Panc1 (cell line): ENCODE data around the gene TMEM117. TPM values are rescaled to one million over a fixed set of nuclear protein-coding genes. Genes with fewer than 3 reads are reported as not detected.

Experiments
- ATAC-seq: fragments of 200-7000 bp; cut with Tn5 transposase; 2 replicates; pipeline ENCODE4 v1.9.1; 2020; ENCODE audit warnings: mild to moderate bottlenecking, moderate library complexity
- BruUV-seq: library from RNA; stranded (reverse); fragments of 400-500 nt; replicated peaks from 2 replicates; lab custom pipeline; 2021; lab: Mats Ljungman, UMichigan
- CTCF ChIA-PET: fragments of 300-600 bp; sonication (Branson Sonifier 250); formaldehyde crosslinking; loops from one replicate; lab custom pipeline; 2022; ENCODE audit warnings: antibody characterized with exemption; lab: Charles Lee
- POLR2A ChIA-PET: fragments of 300-600 bp; sonication (Branson Sonifier 250); formaldehyde crosslinking; loops from one replicate; lab custom pipeline; 2022; ENCODE audit warnings: antibody characterized with exemption; lab: Charles Lee
- DNase-seq: peaks from one replicate; pipeline ENCODE4 v3.0.0-alpha.2; 2010; ENCODE audit warnings: low read depth, low spot score
- H3K27ac ChIP-seq: 2 replicates; pipeline ENCODE4 v1.5.1; 2011; ENCODE audit warnings: mild to moderate bottlenecking, low read length, inconsistent platforms
- H3K27me3 ChIP-seq: fragments of 200-500 bp; sonication (Bioruptor generic); 2 replicates; pipeline ENCODE4 v1.6.0; 2014; ENCODE audit warnings: low read length, inconsistent platforms; ENCODE audit not compliant: control insufficient read depth, insufficient read depth
- H3K36me3 ChIP-seq: fragments of 200-500 bp; sonication (Bioruptor generic); 2 replicates; pipeline ENCODE4 v1.5.1; 2014; ENCODE audit warnings: inconsistent platforms, mild to moderate bottlenecking, low read length, moderate library complexity; ENCODE audit not compliant: control insufficient read depth, insufficient read depth
- H3K4me1 ChIP-seq: 2 replicates; pipeline ENCODE4 v1.5.1; 2011; ENCODE audit warnings: inconsistent platforms, mild to moderate bottlenecking, low read length, moderate library complexity; ENCODE audit not compliant: control insufficient read depth, insufficient read depth
- H3K4me3 ChIP-seq, 2 experiments: 2 replicates each; pipeline ENCODE4 v1.5.1; 2011 to 2012; ENCODE audit warnings: low read depth in 2 of 2, low read length in 2 of 2, mild to moderate bottlenecking in 2 of 2, inconsistent platforms in 1 of 2, moderate library complexity in 1 of 2
- H3K9me3 ChIP-seq: fragments of 200-500 bp; sonication (Bioruptor generic); 2 replicates; pipeline ENCODE4 v1.5.1; 2014; ENCODE audit warnings: low read depth, mild to moderate bottlenecking, inconsistent platforms, low read length, moderate library complexity; ENCODE audit not compliant: control insufficient read depth, insufficient read depth
- POLR2AphosphoS5 ChIP-seq: IDR thresholded peaks from 2 replicates; pipeline ENCODE4 v1.6.1; 2012; ENCODE audit warnings: mild to moderate bottlenecking, low read depth, low read length, moderate library complexity
- SIN3A ChIP-seq: IDR thresholded peaks from 2 replicates; pipeline ENCODE4 v1.6.1; 2012; ENCODE audit warnings: low read depth, mild to moderate bottlenecking, low read length, moderate library complexity, borderline replicate concordance; ENCODE audit not compliant: insufficient read depth
- TCF7L2 ChIP-seq: IDR thresholded peaks from 2 replicates; pipeline ENCODE4 v1.6.1; 2011; ENCODE audit warnings: mild to moderate bottlenecking, low read depth, low read length, inconsistent platforms
- in situ Hi-C: cut with HindIII; loops from 2 replicates; pipeline ENCODE4 v1.10.0; 2016; ENCODE audit warnings: low sequenced_read_pairs, low pct_unique_long_range_greater_than_20kb
- intact Hi-C: fragments of 100-400 bp; cut with micrococcal nuclease; formaldehyde crosslinking; loops from one replicate; pipeline ENCODE4 v1.10.0; 2022; ENCODE audit not compliant: unreplicated experiment
- total RNA-seq: library from RNA; stranded (reverse); gene quantifications from one replicate; pipeline ENCODE4 v1.2.1, GENCODE V29; 2021; ENCODE audit not compliant: unreplicated experiment
- TF ChIP-seq, protein P1 (sequence below), 2 experiments: IDR thresholded peaks; 2 replicates each; pipeline ENCODE4 v1.6.1; 2011 to 2012; ENCODE audit warnings: low read depth in 2 of 2, control low read depth in 1 of 2, low read length in 1 of 2, mild to moderate bottlenecking in 1 of 2, moderate library complexity in 1 of 2; ENCODE audit not compliant: insufficient read depth in 1 of 2
- TF ChIP-seq, protein P2 (sequence below): fragments of 450-650 bp; IDR thresholded peaks from 2 replicates; pipeline ENCODE4 v1.5.1; 2017; ENCODE audit warnings: mild to moderate bottlenecking

Gene TMEM117
- total RNA-seq, 1 experiment from 2014 or later = 5.5 TPM

DNA sequence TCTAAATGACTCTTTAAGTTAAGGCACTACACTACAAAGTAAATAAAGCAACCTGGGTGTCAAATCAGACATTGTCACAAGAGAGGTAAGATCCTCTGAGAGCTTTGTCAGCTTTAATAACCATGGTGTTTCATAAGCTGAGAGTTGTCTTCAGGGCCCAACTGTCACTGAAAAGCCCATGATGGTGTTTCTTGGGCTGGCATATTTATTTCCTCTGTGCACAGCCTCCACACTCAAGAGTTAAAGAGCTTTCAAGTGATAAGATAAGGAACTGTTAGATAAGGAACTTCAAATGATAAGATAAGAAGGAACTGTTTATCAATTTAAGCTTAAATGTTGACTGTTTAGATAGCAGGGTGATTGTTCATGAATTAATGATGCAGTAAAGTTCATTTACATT is 495.4 kb downstream of the TMEM117 start:
- H3K9me3 ChIP-seq = no peaks in the 10 kb centered on the region
- in situ Hi-C loops = no loop called here
- no TSS peak for BruUV-seq
- no peak overlapping the region for H3K27ac ChIP-seq
- no peak overlapping the region for H3K4me3 ChIP-seq
- TF ChIP-seq POLR2AphosphoS5 (no peak), SIN3A (no peak), TCF7L2 (no peak)
- TF ChIP-seq, protein P1, sequence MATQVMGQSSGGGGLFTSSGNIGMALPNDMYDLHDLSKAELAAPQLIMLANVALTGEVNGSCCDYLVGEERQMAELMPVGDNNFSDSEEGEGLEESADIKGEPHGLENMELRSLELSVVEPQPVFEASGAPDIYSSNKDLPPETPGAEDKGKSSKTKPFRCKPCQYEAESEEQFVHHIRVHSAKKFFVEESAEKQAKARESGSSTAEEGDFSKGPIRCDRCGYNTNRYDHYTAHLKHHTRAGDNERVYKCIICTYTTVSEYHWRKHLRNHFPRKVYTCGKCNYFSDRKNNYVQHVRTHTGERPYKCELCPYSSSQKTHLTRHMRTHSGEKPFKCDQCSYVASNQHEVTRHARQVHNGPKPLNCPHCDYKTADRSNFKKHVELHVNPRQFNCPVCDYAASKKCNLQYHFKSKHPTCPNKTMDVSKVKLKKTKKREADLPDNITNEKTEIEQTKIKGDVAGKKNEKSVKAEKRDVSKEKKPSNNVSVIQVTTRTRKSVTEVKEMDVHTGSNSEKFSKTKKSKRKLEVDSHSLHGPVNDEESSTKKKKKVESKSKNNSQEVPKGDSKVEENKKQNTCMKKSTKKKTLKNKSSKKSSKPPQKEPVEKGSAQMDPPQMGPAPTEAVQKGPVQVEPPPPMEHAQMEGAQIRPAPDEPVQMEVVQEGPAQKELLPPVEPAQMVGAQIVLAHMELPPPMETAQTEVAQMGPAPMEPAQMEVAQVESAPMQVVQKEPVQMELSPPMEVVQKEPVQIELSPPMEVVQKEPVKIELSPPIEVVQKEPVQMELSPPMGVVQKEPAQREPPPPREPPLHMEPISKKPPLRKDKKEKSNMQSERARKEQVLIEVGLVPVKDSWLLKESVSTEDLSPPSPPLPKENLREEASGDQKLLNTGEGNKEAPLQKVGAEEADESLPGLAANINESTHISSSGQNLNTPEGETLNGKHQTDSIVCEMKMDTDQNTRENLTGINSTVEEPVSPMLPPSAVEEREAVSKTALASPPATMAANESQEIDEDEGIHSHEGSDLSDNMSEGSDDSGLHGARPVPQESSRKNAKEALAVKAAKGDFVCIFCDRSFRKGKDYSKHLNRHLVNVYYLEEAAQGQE (IDR thresholded peaks at IDR 0.05; ENCODE audit: insufficient read depth in 1 of 2, low read depth in 2 of 2, low read length in 1 of 2) = no peak
- TF ChIP-seq, protein P2, sequence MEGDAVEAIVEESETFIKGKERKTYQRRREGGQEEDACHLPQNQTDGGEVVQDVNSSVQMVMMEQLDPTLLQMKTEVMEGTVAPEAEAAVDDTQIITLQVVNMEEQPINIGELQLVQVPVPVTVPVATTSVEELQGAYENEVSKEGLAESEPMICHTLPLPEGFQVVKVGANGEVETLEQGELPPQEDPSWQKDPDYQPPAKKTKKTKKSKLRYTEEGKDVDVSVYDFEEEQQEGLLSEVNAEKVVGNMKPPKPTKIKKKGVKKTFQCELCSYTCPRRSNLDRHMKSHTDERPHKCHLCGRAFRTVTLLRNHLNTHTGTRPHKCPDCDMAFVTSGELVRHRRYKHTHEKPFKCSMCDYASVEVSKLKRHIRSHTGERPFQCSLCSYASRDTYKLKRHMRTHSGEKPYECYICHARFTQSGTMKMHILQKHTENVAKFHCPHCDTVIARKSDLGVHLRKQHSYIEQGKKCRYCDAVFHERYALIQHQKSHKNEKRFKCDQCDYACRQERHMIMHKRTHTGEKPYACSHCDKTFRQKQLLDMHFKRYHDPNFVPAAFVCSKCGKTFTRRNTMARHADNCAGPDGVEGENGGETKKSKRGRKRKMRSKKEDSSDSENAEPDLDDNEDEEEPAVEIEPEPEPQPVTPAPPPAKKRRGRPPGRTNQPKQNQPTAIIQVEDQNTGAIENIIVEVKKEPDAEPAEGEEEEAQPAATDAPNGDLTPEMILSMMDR = no peak
- no peaks in the 10 kb centered on the region for H3K27me3 ChIP-seq
- intact Hi-C loops = no loop called here
- CTCF ChIA-PET = no interaction called here
- POLR2A ChIA-PET = no interaction called here
- no peaks in the 10 kb centered on the region for H3K4me1 ChIP-seq
- no peak for ATAC-seq
- no peak for DNase-seq
- H3K36me3 ChIP-seq = no peaks in the 10 kb centered on the region

DNA sequence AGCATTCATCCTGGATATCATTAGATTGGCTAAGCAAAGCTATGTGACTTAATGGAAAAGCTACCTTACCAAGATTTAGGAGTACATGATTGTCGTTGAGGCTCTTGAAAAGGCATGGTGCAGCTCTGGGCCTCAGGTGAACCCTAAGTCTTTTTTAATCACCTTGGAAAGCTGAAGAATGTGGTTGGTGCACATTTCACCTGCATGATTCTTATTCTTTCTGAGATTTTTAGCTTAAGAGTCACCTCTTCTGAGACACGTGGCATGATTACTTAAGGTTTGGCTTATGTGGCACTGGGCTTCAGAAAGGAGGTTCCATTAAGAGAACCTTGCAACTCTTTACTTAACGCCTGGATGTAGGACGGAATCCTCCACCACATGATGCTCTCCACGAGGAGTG is 498.5 kb downstream of the TMEM117 start:
- no peaks in the 10 kb centered on the region for H3K36me3 ChIP-seq
- H3K27me3 ChIP-seq = no peaks in the 10 kb centered on the region
- peaks cover 2% of the 10 kb centered on the region; the same call in 1 of the 2 replicates for H3K9me3 ChIP-seq
- DNase-seq = no peak
- no peak overlapping the region for H3K27ac ChIP-seq
- no TSS peak for BruUV-seq
- no peak overlapping the region for H3K4me3 ChIP-seq
- intact Hi-C loops (no loop called here), in situ Hi-C loops (no loop called here)
- CTCF ChIA-PET = no interaction called here
- POLR2A ChIA-PET = no interaction called here
- H3K4me1 ChIP-seq = no peaks in the 10 kb centered on the region
- ATAC-seq = no peak
- no peak for TF ChIP-seq TCF7L2
- TF ChIP-seq, protein P2 = no peak
- TF ChIP-seq, protein P1 (IDR thresholded peaks at IDR 0.05; ENCODE audit: insufficient read depth in 1 of 2, low read depth in 2 of 2, low read length in 1 of 2) = no peak
- no peak for TF ChIP-seq SIN3A
- TF ChIP-seq POLR2AphosphoS5 = no peak
